Endometrial microvascular endothelial cells (primary cell): ENCODE results near the gene IQCK. TPM values are rescaled to one million over a fixed set of nuclear protein-coding genes. Genes with fewer than 3 reads are reported as not detected.

Experiments used
- in situ Hi-C: cut with HindIII; loops from 2 replicates; pipeline ENCODE4 v1.10.0; 2017; ENCODE audit warnings: low sequenced_read_pairs, low pct_unique_long_range_greater_than_20kb; ENCODE audit errors: inconsistent ontology term
- total RNA-seq: library from RNA; depleted of rRNA; stranded (reverse); fragments of >200 nt; gene quantifications from one replicate; pipeline ENCODE4 v1.2.3, GENCODE V29; 2015; ENCODE audit errors: inconsistent ontology term

Gene IQCK
- total RNA-seq, 1 donor from 2014 or later: 16.5 TPM

- in situ Hi-C loops: no loop called here
Measured at GRCh38 chr16:19746561-19746960, 28.5 kb downstream of the IQCK start.

GRCh38 chr16:19748389-19749168 is 30.5 kb downstream of the IQCK start:
- in situ Hi-C loops: no loop called here

- in situ Hi-C loops: no loop called here
Measured at GRCh38 chr16:19749571-19750080, 31.6 kb downstream of the IQCK start.

GRCh38 chr16:19751478-19752385 is 33.7 kb downstream of the IQCK start:
- in situ Hi-C loops: no loop called here

GRCh38 chr16:19753815-19754643 is 36.0 kb downstream of the IQCK start:
- in situ Hi-C loops: no loop called here

GRCh38 chr16:19754644-19755036 is 36.6 kb downstream of the IQCK start:
- in situ Hi-C loops: no loop called here

- in situ Hi-C loops: no loop called here
Measured at GRCh38 chr16:19755268-19755667, 37.2 kb downstream of the IQCK start.

GRCh38 chr16:19757026-19757425 is 39.0 kb downstream of the IQCK start:
- in situ Hi-C loops: no loop called here

GRCh38 chr16:19757762-19758595 is 39.9 kb downstream of the IQCK start:
- in situ Hi-C loops: no loop called here

GRCh38 chr16:19760356-19761060 is 42.4 kb downstream of the IQCK start:
- in situ Hi-C loops: no loop called here

- in situ Hi-C loops: no loop called here
Measured at GRCh38 chr16:19765860-19766553, 47.9 kb downstream of the IQCK start.

- in situ Hi-C loops: no loop called here
Measured at GRCh38 chr16:19766554-19766884, 48.4 kb downstream of the IQCK start.

- in situ Hi-C loops: no loop called here
Measured at GRCh38 chr16:19766988-19767387, 48.9 kb downstream of the IQCK start.

- in situ Hi-C loops: no loop called here
Measured at GRCh38 chr16:19767497-19767896, 49.4 kb downstream of the IQCK start.

GRCh38 chr16:19769239-19769638 is 51.2 kb downstream of the IQCK start:
- in situ Hi-C loops: no loop called here

- in situ Hi-C loops: no loop called here
Measured at GRCh38 chr16:19771040-19771439, 53.0 kb downstream of the IQCK start.

- in situ Hi-C loops: no loop called here
Measured at GRCh38 chr16:19771796-19772195, 53.7 kb downstream of the IQCK start.
